A549 (cell line): ENCODE data around the gene RPTOR.

Experiments used
- CTCF ChIP-seq: fragments of >200 bp; sonication (Bioruptor Twin); formaldehyde crosslinking; IDR thresholded peaks from 3 replicates; pipeline ENCODE4 v1.5.1; 2016
- FOSL2 ChIP-seq, 2 experiments: fragments of 450-650 bp in 1 of 2; fragments of >200 bp in 1 of 2; sonication (Bioruptor Twin) in 1 of 2; formaldehyde crosslinking; IDR thresholded peaks; 2 replicates each; pipeline versions ENCODE4 v1.5.0 to v1.6.1; 2016 to 2020; ENCODE audit warnings: mild to moderate bottlenecking in 1 of 2, moderate library complexity in 1 of 2
- HOXA7 ChIP-seq: fragments of 250-450 bp; sonication (Bioruptor Pico); IDR thresholded peaks from 2 replicates; pipeline ENCODE4 v1.5.0; 2020; ENCODE audit warnings: mild to moderate bottlenecking, moderate library complexity
- PHF8 ChIP-seq: fragments of 200-600 bp; sonication (generic); IDR thresholded peaks from 2 replicates; pipeline ENCODE4 v1.6.1; 2016; ENCODE audit warnings: low read depth, mild to moderate bottlenecking, antibody characterized with exemption, moderate library complexity, borderline replicate concordance
- POLR2A ChIP-seq: IDR thresholded peaks from 2 replicates; pipeline ENCODE4 v1.6.1; 2012; ENCODE audit warnings: mild to moderate bottlenecking, low read length
- RFX5 ChIP-seq: fragments of 450-650 bp; IDR thresholded peaks from 2 replicates; pipeline ENCODE4 v1.7.1; 2014; ENCODE audit warnings: antibody characterized with exemption, mild to moderate bottlenecking, moderate library complexity
- ZFP36 ChIP-seq: fragments of 450-650 bp; IDR thresholded peaks from 2 replicates; pipeline ENCODE4 v1.6.1; 2014; ENCODE audit warnings: borderline replicate concordance; ENCODE audit not compliant: partially characterized antibody
- ZSCAN20 ChIP-seq: fragments of 250-450 bp; sonication (Bioruptor Pico); IDR thresholded peaks from 2 replicates; pipeline ENCODE4 v1.8.0; 2022; ENCODE audit warnings: mild to moderate bottlenecking, moderate library complexity
- TF ChIP-seq, protein P1 (sequence below): IDR thresholded peaks from 2 replicates; pipeline ENCODE4 v1.6.1; 2012
- TF ChIP-seq, protein P2 (sequence below): fragments of 450-650 bp; IDR thresholded peaks from 2 replicates; pipeline ENCODE4 v1.6.1; 2014; ENCODE audit warnings: antibody characterized with exemption

- TF ChIP-seq POLR2A (no peak), FOSL2 (IDR thresholded peaks at IDR 0.05) (no peak), FOSL2 (CRISPR knock-in tag; IDR thresholded peaks at IDR 0.05) (no peak), ZFP36 (no peak), RFX5 (no peak), CTCF (no peak), PHF8 (no peak), ZSCAN20 (CRISPR knock-in tag) (no peak), HOXA7 (CRISPR knock-in tag) (no peak)
- TF ChIP-seq, protein P1, sequence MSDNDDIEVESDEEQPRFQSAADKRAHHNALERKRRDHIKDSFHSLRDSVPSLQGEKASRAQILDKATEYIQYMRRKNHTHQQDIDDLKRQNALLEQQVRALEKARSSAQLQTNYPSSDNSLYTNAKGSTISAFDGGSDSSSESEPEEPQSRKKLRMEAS: no peak
- TF ChIP-seq, protein P2, sequence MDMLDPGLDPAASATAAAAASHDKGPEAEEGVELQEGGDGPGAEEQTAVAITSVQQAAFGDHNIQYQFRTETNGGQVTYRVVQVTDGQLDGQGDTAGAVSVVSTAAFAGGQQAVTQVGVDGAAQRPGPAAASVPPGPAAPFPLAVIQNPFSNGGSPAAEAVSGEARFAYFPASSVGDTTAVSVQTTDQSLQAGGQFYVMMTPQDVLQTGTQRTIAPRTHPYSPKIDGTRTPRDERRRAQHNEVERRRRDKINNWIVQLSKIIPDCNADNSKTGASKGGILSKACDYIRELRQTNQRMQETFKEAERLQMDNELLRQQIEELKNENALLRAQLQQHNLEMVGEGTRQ: no peak
Measured at GRCh38 chr17:80783971-80784370, 239.3 kb downstream of the RPTOR start.
